Measurements from ENCODE around the gene TPCN1. TPM values are rescaled to one million over a fixed set of nuclear protein-coding genes. Genes with fewer than 3 reads are reported as not detected.

TPCN1 gene
- total RNA-seq, 1 experiment from 2014 or later, result 43.0 TPM

DNA sequence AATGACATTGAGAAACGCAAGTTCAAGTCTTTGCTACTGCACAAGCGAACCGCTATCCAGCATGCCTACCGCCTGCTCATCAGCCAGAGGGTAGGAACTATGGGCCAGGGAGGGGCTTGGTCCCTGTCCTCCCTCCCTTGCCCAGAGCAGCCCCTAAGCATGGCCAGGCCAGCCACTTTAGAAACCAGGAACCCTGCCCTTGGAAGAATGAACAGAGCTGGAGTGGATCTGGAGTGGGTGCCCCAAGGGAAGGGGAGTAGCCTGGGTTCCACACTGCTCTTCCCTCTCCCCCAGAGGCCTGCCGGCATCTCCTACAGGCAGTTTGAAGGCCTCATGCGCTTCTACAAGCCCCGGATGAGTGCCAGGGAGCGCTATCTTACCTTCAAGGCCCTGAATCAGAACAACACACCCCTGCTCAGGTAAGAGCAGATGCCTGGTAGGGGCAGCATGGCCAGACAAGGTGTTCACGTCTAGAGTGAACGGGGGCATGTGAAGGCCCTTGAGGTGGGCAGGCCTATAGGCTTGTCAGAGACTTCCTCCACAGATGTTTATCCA is 55.8 kb downstream of the TPCN1 start:
- intact Hi-C loops (cut with micrococcal nuclease), result no loop called here
- ChIA-PET POLR2A (no interaction called here), CTCF (interaction anchor here (0.6 kb wide), 1 partner anchor 51 kb away, joined by 4 read pairs; no protein-coding TSS in a partner anchor)
- Mint-ChIP-seq H3K27me3 (ENCODE audit: insufficient read depth, unreplicated experiment) (no peaks in the 10 kb centered on the region), H3K4me1 (ENCODE audit: insufficient read depth, unreplicated experiment) (peaks cover 7% of the 10 kb centered on the region), H3K36me3 (ENCODE audit: insufficient read depth, unreplicated experiment) (peaks cover 86% of the 10 kb centered on the region), H3K4me3 (ENCODE audit: unreplicated experiment) (no peak overlapping the region), H3K27ac (ENCODE audit: low read depth, unreplicated experiment) (no peak overlapping the region), H3K9me3 (ENCODE audit: unreplicated experiment) (no peaks in the 10 kb centered on the region)
- TF ChIP-seq, protein P1, sequence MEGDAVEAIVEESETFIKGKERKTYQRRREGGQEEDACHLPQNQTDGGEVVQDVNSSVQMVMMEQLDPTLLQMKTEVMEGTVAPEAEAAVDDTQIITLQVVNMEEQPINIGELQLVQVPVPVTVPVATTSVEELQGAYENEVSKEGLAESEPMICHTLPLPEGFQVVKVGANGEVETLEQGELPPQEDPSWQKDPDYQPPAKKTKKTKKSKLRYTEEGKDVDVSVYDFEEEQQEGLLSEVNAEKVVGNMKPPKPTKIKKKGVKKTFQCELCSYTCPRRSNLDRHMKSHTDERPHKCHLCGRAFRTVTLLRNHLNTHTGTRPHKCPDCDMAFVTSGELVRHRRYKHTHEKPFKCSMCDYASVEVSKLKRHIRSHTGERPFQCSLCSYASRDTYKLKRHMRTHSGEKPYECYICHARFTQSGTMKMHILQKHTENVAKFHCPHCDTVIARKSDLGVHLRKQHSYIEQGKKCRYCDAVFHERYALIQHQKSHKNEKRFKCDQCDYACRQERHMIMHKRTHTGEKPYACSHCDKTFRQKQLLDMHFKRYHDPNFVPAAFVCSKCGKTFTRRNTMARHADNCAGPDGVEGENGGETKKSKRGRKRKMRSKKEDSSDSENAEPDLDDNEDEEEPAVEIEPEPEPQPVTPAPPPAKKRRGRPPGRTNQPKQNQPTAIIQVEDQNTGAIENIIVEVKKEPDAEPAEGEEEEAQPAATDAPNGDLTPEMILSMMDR (IDR thresholded peaks at IDR 0.05; ENCODE audit: unreplicated experiment), result no peak
- no peak for DNase-seq (ENCODE audit: unreplicated experiment)
- no TSS peak for BruUV-seq (replicated peaks)

DNA sequence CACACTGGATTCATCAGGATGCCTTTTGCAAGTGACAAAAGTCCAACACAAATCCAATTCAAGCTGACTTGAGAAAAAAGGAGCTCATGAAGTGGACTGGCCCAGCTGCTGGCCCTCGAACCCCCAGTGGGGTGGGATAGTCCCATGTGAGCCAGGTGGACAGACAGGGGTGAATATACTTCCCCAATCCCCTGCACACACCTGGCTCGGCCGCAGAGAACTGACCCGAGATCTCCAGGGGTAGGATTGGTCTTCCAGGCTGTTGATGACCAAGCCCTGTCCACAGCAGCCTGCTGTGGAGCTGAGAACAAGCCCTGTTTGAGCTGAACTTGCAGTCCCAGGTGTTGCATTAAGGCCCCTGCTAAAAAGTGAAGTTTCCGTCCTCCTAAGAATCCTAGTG is 56.2 kb downstream of the TPCN1 start:
- Mint-ChIP-seq H3K4me1 (ENCODE audit: insufficient read depth, unreplicated experiment) (peaks cover 2% of the 10 kb centered on the region), H3K9me3 (ENCODE audit: unreplicated experiment) (no peaks in the 10 kb centered on the region), H3K36me3 (ENCODE audit: insufficient read depth, unreplicated experiment) (peaks cover 86% of the 10 kb centered on the region), H3K27ac (ENCODE audit: low read depth, unreplicated experiment) (no peak overlapping the region), H3K27me3 (ENCODE audit: insufficient read depth, unreplicated experiment) (no peaks in the 10 kb centered on the region), H3K4me3 (ENCODE audit: unreplicated experiment) (no peak overlapping the region)
- TF ChIP-seq, protein P1 (IDR thresholded peaks at IDR 0.05; ENCODE audit: unreplicated experiment), result no peak
- BruUV-seq (replicated peaks), result no TSS peak
- no peak for DNase-seq (ENCODE audit: unreplicated experiment)
- ChIA-PET CTCF (interaction anchor here (0.6 to 0.8 kb wide), 2 partner anchors 52 to 55 kb away, joined by 3 to 4 read pairs; no protein-coding TSS in a partner anchor), POLR2A (interaction anchor here (1.1 kb wide), 1 partner anchor 13 kb away, joined by 4 read pairs; no protein-coding TSS in a partner anchor)
- intact Hi-C loops (cut with micrococcal nuclease), result no loop called here

DNA sequence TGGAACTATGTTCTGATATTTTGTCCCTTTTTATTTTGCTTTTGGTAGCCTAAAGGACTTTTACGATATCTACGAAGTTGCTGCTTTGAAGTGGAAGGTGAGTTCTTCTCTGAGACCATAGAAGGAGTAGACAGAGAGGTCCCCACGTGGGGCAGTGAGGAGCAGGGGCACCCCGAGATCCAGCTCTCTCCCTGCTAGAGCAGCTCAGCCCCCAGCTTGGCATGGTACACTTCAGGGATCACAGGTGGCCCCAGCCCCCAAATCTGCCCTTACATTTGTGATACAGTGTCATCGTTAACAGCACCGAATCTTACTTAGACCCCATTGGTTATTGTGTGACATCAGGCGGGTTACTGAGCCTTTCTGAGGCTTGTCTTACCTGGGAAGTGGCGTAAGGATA is 56.9 kb downstream of the TPCN1 start:
- POLR2A ChIA-PET, result interaction anchor here (1.1 kb wide), 1 partner anchor 12 kb away, joined by 4 read pairs; no protein-coding TSS in a partner anchor
- no peak for DNase-seq (ENCODE audit: unreplicated experiment)
- Mint-ChIP-seq H3K4me1 (ENCODE audit: insufficient read depth, unreplicated experiment) (no peaks in the 10 kb centered on the region), H3K36me3 (ENCODE audit: insufficient read depth, unreplicated experiment) (peaks cover 86% of the 10 kb centered on the region), H3K27me3 (ENCODE audit: insufficient read depth, unreplicated experiment) (no peaks in the 10 kb centered on the region), H3K27ac (ENCODE audit: low read depth, unreplicated experiment) (no peak overlapping the region), H3K9me3 (ENCODE audit: unreplicated experiment) (no peaks in the 10 kb centered on the region), H3K4me3 (ENCODE audit: unreplicated experiment) (no peak overlapping the region)
- no TSS peak for BruUV-seq (replicated peaks)
- intact Hi-C loops (cut with micrococcal nuclease), result no loop called here
- CTCF ChIA-PET, result interaction anchor here (0.8 kb wide), 1 partner anchor 56 kb away, joined by 3 read pairs; no protein-coding TSS in a partner anchor
- TF ChIP-seq, protein P1 (IDR thresholded peaks at IDR 0.05; ENCODE audit: unreplicated experiment), result no peak

DNA sequence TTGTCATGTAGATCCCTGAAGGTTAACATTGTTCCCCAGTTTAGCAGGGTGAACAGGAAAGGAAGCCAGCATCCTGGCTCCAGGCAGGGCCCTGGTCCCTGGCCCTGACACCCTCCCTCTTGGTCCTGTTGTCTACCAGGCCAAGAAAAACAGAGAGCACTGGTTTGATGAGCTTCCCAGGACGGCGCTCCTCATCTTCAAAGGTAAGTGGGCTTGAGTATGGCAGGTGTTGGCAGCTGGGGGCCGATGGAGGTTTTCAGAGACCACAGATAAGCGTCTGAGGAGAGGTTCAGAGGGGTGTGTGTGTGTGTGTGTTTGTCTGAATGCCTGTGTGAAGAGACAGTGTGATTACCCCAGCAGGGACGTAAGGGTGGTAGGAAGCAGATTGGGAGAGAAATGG is 57.4 kb downstream of the TPCN1 start:
- no peaks in the 10 kb centered on the region for H3K4me1 Mint-ChIP-seq (ENCODE audit: insufficient read depth, unreplicated experiment)
- H3K36me3 Mint-ChIP-seq (ENCODE audit: insufficient read depth, unreplicated experiment), result peaks cover 86% of the 10 kb centered on the region
- H3K4me3 Mint-ChIP-seq (ENCODE audit: unreplicated experiment), result no peak overlapping the region
- POLR2A ChIA-PET, result interaction anchor here (1.1 kb wide), 1 partner anchor 11 kb away, joined by 4 read pairs; no protein-coding TSS in a partner anchor
- H3K27ac Mint-ChIP-seq (ENCODE audit: low read depth, unreplicated experiment), result no peak overlapping the region
- no peaks in the 10 kb centered on the region for H3K27me3 Mint-ChIP-seq (ENCODE audit: insufficient read depth, unreplicated experiment)
- DNase-seq (ENCODE audit: unreplicated experiment), result no peak
- no TSS peak for BruUV-seq (replicated peaks)
- no peaks in the 10 kb centered on the region for H3K9me3 Mint-ChIP-seq (ENCODE audit: unreplicated experiment)
- intact Hi-C loops (cut with micrococcal nuclease), result no loop called here
- CTCF ChIA-PET, result no interaction called here
- TF ChIP-seq, protein P1 (IDR thresholded peaks at IDR 0.05; ENCODE audit: unreplicated experiment), result no peak
